Measurements from ENCODE around the gene ARID2. TPM values are rescaled to one million over a fixed set of nuclear protein-coding genes. Genes with fewer than 3 reads are reported as not detected.
A peak's percentile ranks its signal among the peaks of the same experiment; 100 is the strongest.

The ARID2 gene
- total RNA-seq, 1 donor from 2014 or later, result 15.7 TPM

GRCh38 chr12:45728630-45729232 is 775 bp upstream of the ARID2 start:
- peaks cover 72% of the 10 kb centered on the region for H3K4me1 ChIP-seq
- H3K27ac ChIP-seq (replicated peaks), result peak overlapping the region; percentile 99
- H3K36me3 ChIP-seq, result no peaks in the 10 kb centered on the region
- H3K4me3 ChIP-seq, result peak overlapping the region; percentile 89
- intact Hi-C loops (cut with micrococcal nuclease), result no loop called here
- H3K9me3 ChIP-seq (replicated peaks), result no peaks in the 10 kb centered on the region
- peak; percentile 97 for DNase-seq
- peak; percentile 98 for TF ChIP-seq CTCF (IDR thresholded peaks at IDR 0.05; ENCODE audit: borderline replicate concordance)
- H3K27me3 ChIP-seq (ENCODE audit: low read depth), result no peaks in the 10 kb centered on the region

- H3K4me1 ChIP-seq, result peaks cover 72% of the 10 kb centered on the region
- H3K4me3 ChIP-seq, result peak overlapping the region; percentile 89
- TF ChIP-seq CTCF (IDR thresholded peaks at IDR 0.05; ENCODE audit: borderline replicate concordance), result no peak
- no peaks in the 10 kb centered on the region for H3K27me3 ChIP-seq (ENCODE audit: low read depth)
- intact Hi-C loops (cut with micrococcal nuclease), result no loop called here
- H3K9me3 ChIP-seq (replicated peaks), result no peaks in the 10 kb centered on the region
- DNase-seq, result peak; percentile 48
- no peaks in the 10 kb centered on the region for H3K36me3 ChIP-seq
- H3K27ac ChIP-seq (replicated peaks), result peak overlapping the region; percentile 99
Observed at GRCh38 chr12:45730084-45730347, 510 bp downstream of the ARID2 start.

- Histone ChIP-seq H3K9me3 (replicated peaks) (no peaks in the 10 kb centered on the region), H3K4me3 (peak overlapping the region; percentile 89), H3K27ac (replicated peaks) (peak overlapping the region; percentile 99), H3K27me3 (ENCODE audit: low read depth) (no peaks in the 10 kb centered on the region), H3K36me3 (no peaks in the 10 kb centered on the region), H3K4me1 (peaks cover 70% of the 10 kb centered on the region)
- no peak for TF ChIP-seq CTCF (IDR thresholded peaks at IDR 0.05; ENCODE audit: borderline replicate concordance)
- intact Hi-C loops (cut with micrococcal nuclease), result no loop called here
- DNase-seq, result peak; percentile 39
Observed at GRCh38 chr12:45730348-45731189, 1.1 kb downstream of the ARID2 start.

GRCh38 chr12:45731190-45731775 is 1.8 kb downstream of the ARID2 start:
- no peaks in the 10 kb centered on the region for H3K36me3 ChIP-seq
- TF ChIP-seq CTCF (IDR thresholded peaks at IDR 0.05; ENCODE audit: borderline replicate concordance), result no peak
- DNase-seq, result no peak
- peaks cover 67% of the 10 kb centered on the region for H3K4me1 ChIP-seq
- H3K27ac ChIP-seq (replicated peaks), result peak overlapping the region; percentile 99
- intact Hi-C loops (cut with micrococcal nuclease), result no loop called here
- peak overlapping the region; percentile 89 for H3K4me3 ChIP-seq
- H3K27me3 ChIP-seq (ENCODE audit: low read depth), result no peaks in the 10 kb centered on the region
- H3K9me3 ChIP-seq (replicated peaks), result no peaks in the 10 kb centered on the region

GRCh38 chr12:45732250-45732649 is 2.7 kb downstream of the ARID2 start:
- intact Hi-C loops (cut with micrococcal nuclease), result no loop called here
- Histone ChIP-seq H3K9me3 (replicated peaks) (peaks cover 5% of the 10 kb centered on the region), H3K27me3 (ENCODE audit: low read depth) (no peaks in the 10 kb centered on the region), H3K4me1 (peaks cover 58% of the 10 kb centered on the region), H3K27ac (replicated peaks) (peak overlapping the region; percentile 99), H3K4me3 (peak overlapping the region; percentile 89), H3K36me3 (peaks cover 4% of the 10 kb centered on the region)
- no peak for DNase-seq
- TF ChIP-seq CTCF (IDR thresholded peaks at IDR 0.05; ENCODE audit: borderline replicate concordance), result no peak
